ENCODE results near the gene CAMK2G.
"Not testable (repeated sequence)": the region's sequence is repeated elsewhere in the genome, so short reads cannot be mapped to it uniquely, and the experiment has no call there.

CAMK2G gene

DNA sequence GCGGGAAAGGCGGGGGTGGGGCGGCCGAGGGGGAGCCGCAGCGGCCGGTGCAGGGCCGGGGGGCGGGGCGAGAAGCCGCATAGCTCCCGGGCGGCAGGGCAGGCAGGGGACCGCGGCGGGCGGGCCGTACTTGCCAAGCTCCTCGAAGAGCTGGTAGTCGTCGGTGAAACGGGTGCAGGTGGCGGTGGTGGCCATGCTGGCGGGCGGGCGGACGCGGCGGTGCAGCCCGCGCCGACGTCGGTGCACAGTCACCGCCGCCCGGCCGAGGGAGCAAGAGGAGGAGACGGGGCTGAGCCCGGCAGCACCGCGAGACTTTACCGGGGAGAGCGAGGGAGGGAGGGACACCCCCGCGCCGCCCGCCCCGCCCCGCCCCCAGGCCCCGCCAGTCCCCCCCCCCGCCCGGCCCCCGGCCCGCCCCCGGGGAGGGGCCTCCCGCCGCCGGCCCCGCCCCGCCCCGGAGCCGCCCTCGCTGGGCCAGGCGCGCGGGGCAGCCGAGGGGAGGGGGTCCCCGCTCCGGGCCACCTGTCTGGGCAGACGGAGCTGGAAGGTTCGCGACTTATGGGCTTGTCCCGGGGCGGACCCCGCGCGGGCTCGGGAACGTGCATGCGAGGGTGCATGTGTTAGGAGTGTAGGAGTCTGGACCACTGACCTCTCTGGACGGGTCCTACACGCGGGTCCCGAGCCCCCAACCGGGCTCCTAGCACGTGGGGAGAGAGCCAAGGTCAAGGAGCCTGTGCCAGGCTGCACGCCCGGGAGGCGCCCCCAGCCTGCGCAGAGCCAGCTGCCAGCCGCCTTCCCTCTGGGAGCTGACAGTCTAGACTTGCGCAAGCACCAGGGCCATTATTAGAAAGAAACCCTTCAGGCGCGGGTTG, at the start of gene CAMK2G:
TSS of gene CAMK2G (minus strand) at position 289 of the 872 bp plus-strand sequence. CDS start at position 195, 94 bp downstream.
- peak; percentile 76 to 83 for DNase-seq

- DNase-seq, result no peak
These were observed 48.4 kb upstream of the CAMK2G start for GRCh38 chr10:73922864-73923133.

GRCh38 chr10:73922007-73922863, 47.9 kb upstream of the CAMK2G start:
- no peak for DNase-seq

DNA sequence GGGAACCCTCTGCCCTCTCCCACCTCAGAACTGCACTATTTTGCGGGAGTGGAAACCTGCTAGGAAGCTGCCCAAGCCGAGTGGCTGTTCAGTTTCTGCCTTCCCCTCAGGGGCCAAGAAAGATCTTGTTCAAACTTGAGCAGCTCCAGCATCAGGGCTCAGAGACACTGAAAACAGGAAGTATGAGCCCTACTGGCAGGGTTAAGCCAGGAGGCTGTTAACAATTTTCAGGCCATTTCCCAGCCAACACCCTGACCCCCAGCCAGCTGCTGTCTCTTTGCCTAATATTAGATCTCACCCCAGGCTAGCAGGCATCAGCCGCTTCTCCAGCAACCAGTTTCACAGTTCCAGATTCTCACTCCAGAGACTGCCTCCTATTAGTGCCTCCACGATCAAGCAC, 45.7 kb upstream of the CAMK2G start:
- DNase-seq, result no peak

DNA sequence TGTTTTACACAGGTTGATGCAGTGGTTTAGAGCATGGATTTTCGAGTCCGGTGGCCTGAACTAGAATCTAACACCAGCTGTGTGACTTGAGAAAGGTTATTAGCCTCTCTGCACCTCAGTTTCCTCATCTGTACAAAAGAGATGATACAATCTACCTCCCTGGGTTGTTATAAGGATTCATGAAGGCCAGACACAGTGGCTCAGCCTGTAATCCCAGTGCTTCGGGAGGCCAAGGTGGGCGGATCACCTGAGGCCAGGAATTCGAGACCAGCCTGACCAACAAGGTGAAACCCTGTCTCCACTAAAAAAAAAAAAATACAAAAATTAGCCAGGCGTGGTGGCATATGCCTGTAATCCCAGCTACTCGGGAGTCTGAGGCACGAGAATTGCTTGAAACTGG, 45.1 kb upstream of the CAMK2G start:
- DNase-seq, result not testable (repeated sequence)

GRCh38 chr10:73917566-73918305, 43.4 kb upstream of the CAMK2G start:
- DNase-seq, result no peak

GRCh38 chr10:73916761-73917470, 42.6 kb upstream of the CAMK2G start:
- DNase-seq, result no peak

DNA sequence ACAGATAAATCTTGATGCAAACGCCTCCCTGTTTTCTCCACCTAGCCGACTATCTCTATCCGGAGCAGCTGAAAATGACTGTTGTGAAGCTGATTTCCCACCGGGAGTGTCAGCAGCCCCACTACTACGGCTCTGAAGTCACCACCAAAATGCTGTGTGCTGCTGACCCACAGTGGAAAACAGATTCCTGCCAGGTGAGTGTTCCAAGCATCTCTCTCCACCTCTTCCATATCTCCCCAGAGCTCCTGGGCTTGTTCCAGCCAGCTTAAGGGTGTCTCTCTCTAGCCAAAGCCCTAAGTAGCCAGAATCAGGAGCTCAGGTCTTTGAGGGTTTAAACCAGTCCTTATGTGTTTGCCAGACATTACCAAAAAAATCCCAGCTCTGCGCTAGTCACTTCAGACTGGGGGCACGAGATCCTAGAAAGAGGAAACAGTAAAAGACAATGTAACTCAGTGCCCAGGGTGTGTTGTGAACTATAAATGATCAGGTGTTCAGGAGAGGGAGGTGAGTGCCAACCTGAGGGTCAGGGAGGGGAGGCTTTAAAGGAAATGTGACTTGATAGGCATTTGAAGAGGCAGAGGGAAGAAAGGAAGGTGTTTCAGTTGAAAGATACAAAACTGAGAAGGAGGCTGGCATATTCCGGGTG, 41.0 kb upstream of the CAMK2G start:
- no peak for DNase-seq

- no peak for DNase-seq
These were observed 39.7 kb upstream of the CAMK2G start for GRCh38 chr10:73914036-73914435.

- DNase-seq, result peak in 1 of 2 donors; percentile 54
These were observed 37.2 kb upstream of the CAMK2G start for GRCh38 chr10:73911553-73912004.

DNA sequence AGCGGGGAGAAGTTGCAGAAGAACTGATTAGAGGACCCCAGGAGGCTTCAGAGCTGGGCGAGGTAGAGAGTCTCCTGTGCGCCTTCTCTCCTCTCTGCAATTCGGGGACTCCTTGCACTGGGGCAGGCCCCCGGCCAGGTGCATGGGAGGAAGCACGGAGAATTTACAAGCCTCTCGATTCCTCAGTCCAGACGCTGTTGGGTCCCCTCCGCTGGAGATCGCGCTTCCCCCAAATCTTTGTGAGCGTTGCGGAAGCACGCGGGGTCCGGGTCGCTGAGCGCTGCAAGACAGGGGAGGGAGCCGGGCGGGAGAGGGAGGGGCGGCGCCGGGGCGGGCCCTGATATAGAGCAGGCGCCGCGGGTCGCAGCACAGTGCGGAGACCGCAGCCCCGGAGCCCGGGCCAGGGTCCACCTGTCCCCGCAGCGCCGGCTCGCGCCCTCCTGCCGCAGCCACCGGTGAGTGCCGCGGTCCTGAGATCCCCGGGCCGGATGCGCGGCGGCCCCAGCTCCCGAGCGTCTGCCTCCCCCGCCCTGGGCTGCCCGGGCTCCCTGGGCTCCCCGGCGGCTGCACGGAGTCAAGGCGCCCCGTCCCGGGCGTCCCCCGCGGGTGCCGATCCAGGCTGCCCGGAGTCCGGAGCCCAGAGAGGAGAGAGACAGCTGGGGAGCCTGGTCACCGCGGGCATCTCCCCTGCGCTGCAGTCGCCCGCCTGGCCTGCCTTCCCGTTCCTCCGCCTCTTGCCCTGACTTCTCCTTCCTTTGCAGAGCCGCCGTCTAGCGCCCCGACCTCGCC, 36.6 kb upstream of the CAMK2G start, which contains the start of gene PLAU:
TSS of gene PLAU (plus strand) at position 369 of the 789 bp plus-strand sequence. CDS start 424 bp downstream, outside the sequence.
- peak; percentile 43 to 52 for DNase-seq

- peak in 1 of 2 donors; percentile 10 for DNase-seq
These were observed 36.0 kb upstream of the CAMK2G start for GRCh38 chr10:73910401-73910763.

GRCh38 chr10:73909540-73910115, 35.3 kb upstream of the CAMK2G start:
- DNase-seq, result no peak

GRCh38 chr10:73908853-73909539, 34.6 kb upstream of the CAMK2G start:
- DNase-seq, result peak; percentile 63 to 66

GRCh38 chr10:73907841-73908517, 33.6 kb upstream of the CAMK2G start:
- no peak for DNase-seq

GRCh38 chr10:73906524-73907447, 32.4 kb upstream of the CAMK2G start:
- DNase-seq, result no peak

- no peak for DNase-seq
These were observed 31.1 kb upstream of the CAMK2G start for GRCh38 chr10:73905256-73906020.
